NT2/D1 (cell line): Measurements from ENCODE around the gene SFXN2.

Experiments used
- YY1 ChIP-seq: IDR thresholded peaks from 2 replicates; pipeline ENCODE4 v1.6.1; 2011; ENCODE audit not compliant: insufficient read length, insufficient read depth
- ZNF274 ChIP-seq: IDR thresholded peaks from 2 replicates; pipeline ENCODE4 v1.6.1; 2011; ENCODE audit warnings: mild to moderate bottlenecking, low read depth, low read length

DNA sequence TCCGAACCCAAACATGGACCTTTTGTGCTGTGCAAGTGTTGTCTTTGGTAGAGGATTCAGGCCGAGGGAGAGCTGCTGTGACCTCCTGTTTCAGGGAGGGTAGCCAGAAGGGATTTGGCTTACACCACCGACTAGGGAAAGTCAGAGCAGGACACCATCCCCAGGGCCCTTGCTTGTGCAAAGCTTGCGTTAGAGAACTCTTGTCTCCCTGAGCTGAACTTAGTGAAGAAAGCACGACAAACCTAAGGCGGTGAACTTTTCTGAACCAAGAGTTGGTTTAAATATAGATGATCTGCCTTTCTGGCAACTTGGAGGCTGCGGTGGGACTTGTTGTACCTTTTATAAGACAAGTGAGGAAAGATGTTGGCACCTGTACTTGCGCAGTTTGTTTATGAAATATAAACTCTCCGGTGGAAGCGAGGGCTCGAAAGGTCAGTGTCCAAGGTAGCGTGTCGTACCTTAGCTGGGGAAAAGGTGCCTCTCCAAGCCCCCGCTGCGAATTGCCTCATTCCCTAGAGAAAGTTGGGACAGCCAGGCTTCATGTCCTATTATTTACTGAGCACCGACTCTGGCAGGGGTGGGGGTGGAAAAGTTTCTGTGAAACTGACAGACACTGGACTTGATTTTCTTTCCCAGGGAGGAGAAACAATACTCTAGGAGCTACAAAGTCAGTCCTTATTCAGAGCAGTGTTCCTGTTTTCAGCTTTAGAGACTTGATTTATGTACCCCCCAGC is 60.9 kb downstream of the SFXN2 start:
- TF ChIP-seq YY1 (no peak), ZNF274 (no peak)
